HCT116 (cell line): ENCODE measurements around the gene SGF29. TPM values are rescaled to one million over a fixed set of nuclear protein-coding genes. Genes with fewer than 3 reads are reported as not detected.

Experiments
- ATAC-seq: fragments of 200-7000 bp; cut with Tn5 transposase; 2 replicates; pipeline ENCODE4 v1.9.1; 2020; ENCODE audit warnings: mild to moderate bottlenecking, moderate library complexity
- BruUV-seq: library from RNA; stranded (reverse); fragments of 400-500 nt; replicated peaks from 2 replicates; lab custom pipeline; 2021; lab: Mats Ljungman, UMichigan
- CTCF ChIA-PET: fragments of 300-600 bp; sonication (Branson Sonifier 250); formaldehyde crosslinking; loops from one replicate; lab custom pipeline; 2021; ENCODE audit warnings: antibody characterized with exemption; lab: Charles Lee
- POLR2A ChIA-PET: fragments of 300-600, 350-600 bp; sonication (Branson Sonifier 250); formaldehyde crosslinking; loops from one replicate; lab custom pipeline; 2021; ENCODE audit warnings: antibody characterized with exemption; lab: Charles Lee
- RAD21 ChIA-PET, 2 experiments: fragments of 300-600 bp; sonication (Branson Sonifier 250); formaldehyde crosslinking; loops; one replicate each; lab custom pipeline; 2023; ENCODE audit warnings: low total read pairs in 2 of 2; ENCODE audit not compliant: uncharacterized antibody in 2 of 2, unreplicated experiment in 2 of 2, low non-redundant PET in 1 of 2; lab: Charles Lee
- DNase-seq: peaks from one replicate; pipeline ENCODE4 v3.0.0-alpha.2; 2010; ENCODE audit warnings: low read depth, low spot score
- H2AFZ ChIP-seq: fragments of 200-600 bp; shearing (Covaris generic), sonication (generic); 2 replicates; pipeline ENCODE4 v1.6.1; 2017; ENCODE audit warnings: low read depth, mixed run types, mixed read lengths, antibody characterized with exemption, low read length; ENCODE audit not compliant: poor library complexity, severe bottlenecking
- H3K27ac ChIP-seq: 2 replicates; pipeline ENCODE4 v1.5.1; 2012; ENCODE audit warnings: low read depth, low read length
- H3K27me3 ChIP-seq: fragments of 200-600 bp; sonication (generic); 2 replicates; pipeline ENCODE4 v1.6.1; 2016; ENCODE audit warnings: mixed run types, low read length, mixed read lengths; ENCODE audit not compliant: insufficient read depth
- H3K36me3 ChIP-seq, 2 experiments: fragments of 200-500 bp in 1 of 2; fragments of 200-600 bp in 1 of 2; sonication (Bioruptor generic) in 1 of 2; sonication (generic) in 1 of 2; 2 replicates each; pipeline versions ENCODE4 v1.5.1 to v1.6.1; 2014 to 2016; ENCODE audit warnings: low read length in 2 of 2, inconsistent platforms in 1 of 2, mixed read lengths in 1 of 2, mixed run types in 1 of 2; ENCODE audit not compliant: insufficient read depth in 2 of 2, control insufficient read depth in 1 of 2
- H3K4me1 ChIP-seq, 2 experiments: fragments of 200-600 bp in 1 of 2; sonication (generic) in 1 of 2; 2 replicates each; pipeline versions ENCODE4 v1.5.1 to v1.6.1; 2012 to 2017; ENCODE audit warnings: low read length in 2 of 2, inconsistent platforms in 1 of 2, mild to moderate bottlenecking in 1 of 2, mixed read lengths in 1 of 2, mixed run types in 1 of 2, moderate library complexity in 1 of 2; ENCODE audit not compliant: insufficient read depth in 2 of 2, control insufficient read depth in 1 of 2
- H3K4me2 ChIP-seq: fragments of 200-600 bp; sonication (generic); 2 replicates; pipeline ENCODE4 v1.6.1; 2017; ENCODE audit warnings: mixed run types, low read length, mixed read lengths
- H3K4me3 ChIP-seq, 2 experiments: fragments of 200-600 bp in 1 of 2; sonication (generic) in 1 of 2; replicated peaks in 1 of 2; 2 replicates each; pipeline ENCODE4 v1.5.1; 2011 to 2016; ENCODE audit warnings: low read length in 2 of 2, control low read depth in 1 of 2, low read depth in 1 of 2, mild to moderate bottlenecking in 1 of 2, mixed read lengths in 1 of 2, mixed run types in 1 of 2
- H3K79me2 ChIP-seq: fragments of 200-600 bp; sonication (generic); 2 replicates; pipeline ENCODE4 v1.6.1; 2017; ENCODE audit warnings: mild to moderate bottlenecking, mixed run types, low read length, moderate library complexity, mixed read lengths; ENCODE audit not compliant: insufficient read depth
- H3K9ac ChIP-seq: fragments of 200-600 bp; sonication (generic); 2 replicates; pipeline ENCODE4 v1.6.1; 2016; ENCODE audit warnings: low read length, mixed read lengths
- H3K9me2 ChIP-seq: fragments of 200-600 bp; sonication (generic), shearing (Covaris generic); 2 replicates; pipeline ENCODE4 v1.6.1; 2017; ENCODE audit warnings: mixed run types, mild to moderate bottlenecking, moderate library complexity; ENCODE audit not compliant: insufficient read depth
- H3K9me3 ChIP-seq, 2 experiments: fragments of 200-500 bp in 1 of 2; fragments of 200-600 bp in 1 of 2; sonication (Bioruptor generic) in 1 of 2; sonication (generic) in 1 of 2; 2 replicates each; pipeline ENCODE4 v1.6.1; 2014 to 2017; ENCODE audit warnings: low read length in 2 of 2, mixed read lengths in 2 of 2, inconsistent platforms in 1 of 2, low read depth in 1 of 2, mild to moderate bottlenecking in 1 of 2, mixed run types in 1 of 2, moderate library complexity in 1 of 2; ENCODE audit not compliant: control insufficient read depth in 1 of 2, insufficient read depth in 1 of 2
- H4K20me1 ChIP-seq: fragments of 200-600 bp; sonication (generic), shearing (Covaris generic); 2 replicates; pipeline ENCODE4 v1.6.1; 2017; ENCODE audit warnings: mixed run types, mild to moderate bottlenecking, moderate library complexity; ENCODE audit not compliant: insufficient read depth
- CBX3 ChIP-seq: IDR thresholded peaks from 2 replicates; pipeline ENCODE4 v1.6.1; 2012; ENCODE audit warnings: low read depth
- CEBPB ChIP-seq: IDR thresholded peaks from 2 replicates; pipeline ENCODE4 v1.6.1; 2012; ENCODE audit warnings: low read depth
- EGR1 ChIP-seq: IDR thresholded peaks from 2 replicates; pipeline ENCODE4 v1.6.1; 2012; ENCODE audit warnings: low read depth
- EZH2 ChIP-seq: fragments of 200-600 bp; sonication (generic); IDR thresholded peaks from 2 replicates; pipeline ENCODE4 v1.6.1; 2017; ENCODE audit warnings: antibody characterized with exemption, mixed run types
- JUND ChIP-seq: IDR thresholded peaks from 2 replicates; pipeline ENCODE4 v1.6.1; 2012
- POLR2AphosphoS5 ChIP-seq: IDR thresholded peaks from 2 replicates; pipeline ENCODE4 v1.6.1; 2011; ENCODE audit warnings: mild to moderate bottlenecking, low read depth, low read length, moderate library complexity
- RAD21 ChIP-seq: IDR thresholded peaks from 2 replicates; pipeline ENCODE4 v1.6.1; 2012; ENCODE audit warnings: low read depth, mild to moderate bottlenecking
- SIN3A ChIP-seq: IDR thresholded peaks from 2 replicates; pipeline ENCODE4 v1.6.1; 2012; ENCODE audit warnings: low read depth
- SP1 ChIP-seq: IDR thresholded peaks from 2 replicates; pipeline ENCODE4 v1.6.1; 2012; ENCODE audit warnings: low read depth
- SRF ChIP-seq: IDR thresholded peaks from 2 replicates; pipeline ENCODE4 v1.6.1; 2012; ENCODE audit warnings: low read depth
- TCF7L2 ChIP-seq: IDR thresholded peaks from 2 replicates; pipeline ENCODE4 v1.7.0; 2011; ENCODE audit warnings: borderline replicate concordance, inconsistent platforms; ENCODE audit not compliant: insufficient read depth, insufficient read length; ENCODE audit errors: extremely low read depth
- YY1 ChIP-seq: IDR thresholded peaks from 2 replicates; pipeline ENCODE4 v1.6.1; 2011; ENCODE audit warnings: low read length, low read depth, moderate library complexity, mild to moderate bottlenecking; ENCODE audit not compliant: insufficient replicate concordance; ENCODE audit errors: extremely low read depth
- ZFX ChIP-seq: fragments of 450-650 bp; IDR thresholded peaks from 2 replicates; pipeline ENCODE4 v1.6.1; 2017
- ZNF274 ChIP-seq: fragments of 200-500 bp; sonication (Bioruptor generic); IDR thresholded peaks from 2 replicates; pipeline ENCODE4 v1.6.1; 2014; ENCODE audit warnings: mild to moderate bottlenecking, low read depth, low read length, inconsistent platforms
- intact Hi-C: fragments of 100-400 bp; cut with micrococcal nuclease; formaldehyde crosslinking; loops from 2 replicates; pipeline ENCODE4 v1.10.0; 2022
- total RNA-seq: library from RNA; stranded (reverse); gene quantifications from one replicate; pipeline ENCODE4 v1.2.1, GENCODE V29; 2021; ENCODE audit not compliant: unreplicated experiment
- TF ChIP-seq, protein P1 (sequence below): IDR thresholded peaks from 2 replicates; pipeline ENCODE4 v1.6.1; 2011; ENCODE audit warnings: mild to moderate bottlenecking, low read length, moderate library complexity; ENCODE audit not compliant: insufficient replicate concordance; ENCODE audit errors: extremely low read depth
- TF ChIP-seq, protein P2 (sequence below): IDR thresholded peaks from 2 replicates; pipeline ENCODE4 v1.6.1; 2012; ENCODE audit warnings: low read depth
- TF ChIP-seq, protein P3 (sequence below): IDR thresholded peaks from 2 replicates; pipeline ENCODE4 v1.6.1; 2012

Gene SGF29
- total RNA-seq, 1 experiment from 2014 or later: 19.7 TPM

DNA sequence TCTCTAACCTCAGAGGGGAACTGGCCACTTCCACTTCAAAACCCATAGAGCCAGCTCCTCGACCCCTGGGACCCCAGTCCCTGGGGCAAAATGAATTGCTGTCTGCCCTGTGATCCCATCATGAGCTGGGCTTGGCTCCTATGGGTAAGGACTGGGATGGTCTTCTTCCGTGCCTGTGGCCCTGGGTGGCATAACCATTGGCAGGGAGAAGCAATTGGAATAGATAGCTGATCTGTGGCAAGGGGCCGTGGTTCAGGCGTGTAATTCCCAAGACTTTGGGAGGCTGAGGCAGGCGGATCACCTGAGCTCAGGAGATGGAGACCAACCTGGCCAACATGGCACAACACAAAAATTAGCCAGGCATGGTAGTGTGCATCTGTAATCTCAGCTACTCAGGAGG is 38.8 kb downstream of the SGF29 start:
- no peak for ATAC-seq
- Histone ChIP-seq H3K9me3 (no peaks in the 10 kb centered on the region), H3K27me3 (no peaks in the 10 kb centered on the region), H4K20me1 (no peaks in the 10 kb centered on the region), H3K79me2 (no peaks in the 10 kb centered on the region), H3K9me2 (no peaks in the 10 kb centered on the region), H3K27ac (no peak overlapping the region), H3K4me1 (peaks cover 14 to 17% of the 10 kb centered on the region in 2 experiments), H3K36me3 (peaks cover 0 to 3% of the 10 kb centered on the region in 2 experiments; a peak in 1 of 4 replicates), H3K4me3 (no peak overlapping the region), H2AFZ (no peak overlapping the region), H3K4me2 (no peak overlapping the region), H3K9ac (no peak overlapping the region)
- no peak for TF ChIP-seq EGR1
- no peak for TF ChIP-seq POLR2AphosphoS5
- no peak for TF ChIP-seq SP1
- TF ChIP-seq YY1: no peak
- no peak for TF ChIP-seq TCF7L2
- TF ChIP-seq EZH2: no peak
- TF ChIP-seq, protein P1, sequence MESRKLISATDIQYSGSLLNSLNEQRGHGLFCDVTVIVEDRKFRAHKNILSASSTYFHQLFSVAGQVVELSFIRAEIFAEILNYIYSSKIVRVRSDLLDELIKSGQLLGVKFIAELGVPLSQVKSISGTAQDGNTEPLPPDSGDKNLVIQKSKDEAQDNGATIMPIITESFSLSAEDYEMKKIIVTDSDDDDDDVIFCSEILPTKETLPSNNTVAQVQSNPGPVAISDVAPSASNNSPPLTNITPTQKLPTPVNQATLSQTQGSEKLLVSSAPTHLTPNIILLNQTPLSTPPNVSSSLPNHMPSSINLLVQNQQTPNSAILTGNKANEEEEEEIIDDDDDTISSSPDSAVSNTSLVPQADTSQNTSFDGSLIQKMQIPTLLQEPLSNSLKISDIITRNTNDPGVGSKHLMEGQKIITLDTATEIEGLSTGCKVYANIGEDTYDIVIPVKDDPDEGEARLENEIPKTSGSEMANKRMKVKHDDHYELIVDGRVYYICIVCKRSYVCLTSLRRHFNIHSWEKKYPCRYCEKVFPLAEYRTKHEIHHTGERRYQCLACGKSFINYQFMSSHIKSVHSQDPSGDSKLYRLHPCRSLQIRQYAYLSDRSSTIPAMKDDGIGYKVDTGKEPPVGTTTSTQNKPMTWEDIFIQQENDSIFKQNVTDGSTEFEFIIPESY: no peak
- TF ChIP-seq RAD21: no peak
- no peak for TF ChIP-seq CEBPB
- TF ChIP-seq SRF: no peak
- TF ChIP-seq, protein P2, sequence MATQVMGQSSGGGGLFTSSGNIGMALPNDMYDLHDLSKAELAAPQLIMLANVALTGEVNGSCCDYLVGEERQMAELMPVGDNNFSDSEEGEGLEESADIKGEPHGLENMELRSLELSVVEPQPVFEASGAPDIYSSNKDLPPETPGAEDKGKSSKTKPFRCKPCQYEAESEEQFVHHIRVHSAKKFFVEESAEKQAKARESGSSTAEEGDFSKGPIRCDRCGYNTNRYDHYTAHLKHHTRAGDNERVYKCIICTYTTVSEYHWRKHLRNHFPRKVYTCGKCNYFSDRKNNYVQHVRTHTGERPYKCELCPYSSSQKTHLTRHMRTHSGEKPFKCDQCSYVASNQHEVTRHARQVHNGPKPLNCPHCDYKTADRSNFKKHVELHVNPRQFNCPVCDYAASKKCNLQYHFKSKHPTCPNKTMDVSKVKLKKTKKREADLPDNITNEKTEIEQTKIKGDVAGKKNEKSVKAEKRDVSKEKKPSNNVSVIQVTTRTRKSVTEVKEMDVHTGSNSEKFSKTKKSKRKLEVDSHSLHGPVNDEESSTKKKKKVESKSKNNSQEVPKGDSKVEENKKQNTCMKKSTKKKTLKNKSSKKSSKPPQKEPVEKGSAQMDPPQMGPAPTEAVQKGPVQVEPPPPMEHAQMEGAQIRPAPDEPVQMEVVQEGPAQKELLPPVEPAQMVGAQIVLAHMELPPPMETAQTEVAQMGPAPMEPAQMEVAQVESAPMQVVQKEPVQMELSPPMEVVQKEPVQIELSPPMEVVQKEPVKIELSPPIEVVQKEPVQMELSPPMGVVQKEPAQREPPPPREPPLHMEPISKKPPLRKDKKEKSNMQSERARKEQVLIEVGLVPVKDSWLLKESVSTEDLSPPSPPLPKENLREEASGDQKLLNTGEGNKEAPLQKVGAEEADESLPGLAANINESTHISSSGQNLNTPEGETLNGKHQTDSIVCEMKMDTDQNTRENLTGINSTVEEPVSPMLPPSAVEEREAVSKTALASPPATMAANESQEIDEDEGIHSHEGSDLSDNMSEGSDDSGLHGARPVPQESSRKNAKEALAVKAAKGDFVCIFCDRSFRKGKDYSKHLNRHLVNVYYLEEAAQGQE: no peak
- no peak for TF ChIP-seq SIN3A
- TF ChIP-seq, protein P3, sequence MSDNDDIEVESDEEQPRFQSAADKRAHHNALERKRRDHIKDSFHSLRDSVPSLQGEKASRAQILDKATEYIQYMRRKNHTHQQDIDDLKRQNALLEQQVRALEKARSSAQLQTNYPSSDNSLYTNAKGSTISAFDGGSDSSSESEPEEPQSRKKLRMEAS: no peak
- TF ChIP-seq ZNF274: no peak
- TF ChIP-seq JUND: no peak
- TF ChIP-seq CBX3: no peak
- TF ChIP-seq ZFX: no peak
- ChIA-PET POLR2A (no interaction called here), RAD21 (no interaction called here), CTCF (no interaction called here)
- intact Hi-C loops: no loop called here
- no TSS peak for BruUV-seq
- no peak for DNase-seq
